Stomach smooth muscle (tissue), 2 donors: ENCODE measurements around the gene TM6SF1.
"Not testable (repeated sequence)": the region's sequence is repeated elsewhere in the genome, so short reads cannot be mapped to it uniquely, and the experiment has no call there.

ENCODE experiments used
- H3K27ac ChIP-seq: one replicate; pipeline ENCODE4 v1.7.0; 2013; ENCODE audit warnings: mild to moderate bottlenecking, low read length, inconsistent platforms
- H3K27me3 ChIP-seq, 2 donors: one replicate each; pipeline ENCODE4 v1.7.0; 2013; ENCODE audit warnings: low read length in 2 of 2; ENCODE audit not compliant: insufficient read depth in 2 of 2, control insufficient read depth in 1 of 2
- H3K36me3 ChIP-seq, 2 donors: one replicate each; pipeline ENCODE4 v1.7.0; 2013; ENCODE audit warnings: low read length in 2 of 2; ENCODE audit not compliant: control insufficient read depth in 2 of 2, insufficient read depth in 2 of 2
- H3K4me1 ChIP-seq: one replicate; pipeline ENCODE4 v1.7.0; 2013; ENCODE audit warnings: low read length; ENCODE audit not compliant: control insufficient read depth, insufficient read depth
- H3K4me3 ChIP-seq, 2 donors: one replicate each; pipeline ENCODE4 v1.7.0; 2013; ENCODE audit warnings: low read length in 2 of 2
- H3K9ac ChIP-seq, 2 donors: one replicate each; pipeline ENCODE4 v1.7.0; 2013; ENCODE audit warnings: low read length in 2 of 2, mild to moderate bottlenecking in 1 of 2
- H3K9me3 ChIP-seq, 2 donors: one replicate each; pipeline ENCODE4 v1.7.0; 2013; ENCODE audit warnings: low read length in 2 of 2; ENCODE audit not compliant: control insufficient read depth in 2 of 2
- donor health status: healthy.
- donor health status: Pancreatic carcinoma.

TM6SF1 gene

GRCh38 chr15:83118291-83118827, 10.9 kb downstream of the TM6SF1 start:
- H3K4me1 ChIP-seq = no peaks in the 10 kb centered on the region
- H3K9ac ChIP-seq = no peak overlapping the region
- no peak overlapping the region for H3K27ac ChIP-seq
- no peak overlapping the region for H3K4me3 ChIP-seq
- H3K36me3 ChIP-seq = no peaks in the 10 kb centered on the region
- H3K27me3 ChIP-seq = no peaks in the 10 kb centered on the region
- no peaks in the 10 kb centered on the region for H3K9me3 ChIP-seq

- H3K27ac ChIP-seq = no peak overlapping the region
- no peaks in the 10 kb centered on the region for H3K36me3 ChIP-seq
- no peak overlapping the region for H3K9ac ChIP-seq
- H3K4me3 ChIP-seq = no peak overlapping the region
- no peaks in the 10 kb centered on the region for H3K4me1 ChIP-seq
- no peaks in the 10 kb centered on the region for H3K9me3 ChIP-seq
- H3K27me3 ChIP-seq = no peaks in the 10 kb centered on the region
These were observed 11.5 kb downstream of the TM6SF1 start for GRCh38 chr15:83118968-83119367.

- no peak overlapping the region for H3K27ac ChIP-seq
- H3K4me3 ChIP-seq = no peak overlapping the region
- no peak overlapping the region for H3K9ac ChIP-seq
- H3K27me3 ChIP-seq = no peaks in the 10 kb centered on the region
- no peaks in the 10 kb centered on the region for H3K9me3 ChIP-seq
- H3K4me1 ChIP-seq = no peaks in the 10 kb centered on the region
- no peaks in the 10 kb centered on the region for H3K36me3 ChIP-seq
These were observed 12.6 kb downstream of the TM6SF1 start for GRCh38 chr15:83119968-83120581.

- Histone ChIP-seq H3K4me1 (no peaks in the 10 kb centered on the region), H3K9me3 (no peaks in the 10 kb centered on the region), H3K36me3 (peaks cover 0 to 3% of the 10 kb centered on the region in 2 donors), H3K4me3 (no peak overlapping the region), H3K27ac (no peak overlapping the region), H3K9ac (no peak overlapping the region), H3K27me3 (no peaks in the 10 kb centered on the region)
These were observed 16.1 kb downstream of the TM6SF1 start for GRCh38 chr15:83123529-83123928.

DNA sequence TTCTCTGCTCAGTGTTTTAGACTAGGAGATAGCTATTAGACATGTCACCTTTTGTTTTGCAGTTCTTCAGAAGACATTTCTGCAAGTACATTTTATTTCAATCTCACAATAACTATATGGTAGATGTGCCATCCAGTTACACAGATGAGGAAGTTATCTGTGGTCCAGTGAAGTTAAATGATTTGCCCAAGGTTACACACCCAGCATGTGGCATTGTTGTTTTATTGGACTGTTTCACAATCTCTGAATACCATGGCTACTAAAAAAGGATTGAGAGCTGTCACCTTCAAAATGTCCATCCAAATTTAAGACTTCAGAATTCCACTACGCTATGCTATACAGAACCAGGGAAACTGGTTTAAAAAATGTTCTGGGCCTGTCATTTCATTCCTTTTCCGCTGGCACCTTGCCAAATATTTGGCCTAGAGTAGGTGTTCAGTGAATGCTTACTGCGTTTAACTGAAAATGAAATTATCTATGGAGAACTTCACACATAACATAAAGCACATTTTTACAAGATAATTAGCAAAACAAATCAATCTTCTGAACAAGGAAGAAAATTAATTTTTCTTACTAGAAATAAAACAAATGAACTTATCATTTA, 20.2 kb downstream of the TM6SF1 start:
- no peaks in the 10 kb centered on the region for H3K27me3 ChIP-seq
- no peaks in the 10 kb centered on the region for H3K9me3 ChIP-seq
- no peaks in the 10 kb centered on the region for H3K4me1 ChIP-seq
- peaks cover 6% of the 10 kb centered on the region in 2 donors for H3K36me3 ChIP-seq
- H3K9ac ChIP-seq = no peak overlapping the region
- H3K4me3 ChIP-seq = no peak overlapping the region
- H3K27ac ChIP-seq = no peak overlapping the region

DNA sequence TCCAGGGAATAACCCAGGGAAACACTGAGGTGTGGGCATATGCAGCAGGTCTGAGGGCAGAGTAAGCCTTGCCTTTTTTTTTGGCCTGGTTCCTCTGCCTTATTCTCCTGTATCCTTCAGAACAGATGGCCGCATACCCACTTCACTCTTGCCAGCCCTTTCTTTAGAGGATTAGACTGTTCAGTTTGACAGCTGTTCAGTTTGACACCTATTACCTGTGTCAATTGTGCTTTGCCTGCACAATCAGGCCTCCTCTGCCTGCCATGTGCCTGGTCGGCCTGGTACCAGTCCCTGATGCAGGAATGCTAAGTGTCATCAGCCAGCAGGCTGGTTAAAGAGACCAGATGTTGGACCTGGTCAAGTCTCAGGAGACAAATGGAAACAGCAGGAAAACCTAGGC, 22.3 kb downstream of the TM6SF1 start:
- no peaks in the 10 kb centered on the region for H3K9me3 ChIP-seq
- no peak overlapping the region for H3K9ac ChIP-seq
- H3K36me3 ChIP-seq = peaks cover 6% of the 10 kb centered on the region in 2 donors
- H3K4me1 ChIP-seq = no peaks in the 10 kb centered on the region
- no peak overlapping the region for H3K4me3 ChIP-seq
- no peak overlapping the region for H3K27ac ChIP-seq
- no peaks in the 10 kb centered on the region for H3K27me3 ChIP-seq

- H3K9ac ChIP-seq = no peak overlapping the region
- no peak overlapping the region for H3K4me3 ChIP-seq
- H3K9me3 ChIP-seq = no peaks in the 10 kb centered on the region
- no peaks in the 10 kb centered on the region for H3K4me1 ChIP-seq
- peaks cover 3 to 6% of the 10 kb centered on the region in 2 donors for H3K36me3 ChIP-seq
- no peak overlapping the region for H3K27ac ChIP-seq
- H3K27me3 ChIP-seq = no peaks in the 10 kb centered on the region
These were observed 25.5 kb downstream of the TM6SF1 start for GRCh38 chr15:83132861-83133523.

GRCh38 chr15:83142151-83142550, 34.7 kb downstream of the TM6SF1 start:
- not testable (repeated sequence) for H3K9ac ChIP-seq, H3K4me3 ChIP-seq, H3K27ac ChIP-seq, H3K9me3 ChIP-seq, H3K27me3 ChIP-seq, H3K4me1 ChIP-seq
- H3K36me3 ChIP-seq = peaks cover 7 to 11% of the 10 kb centered on the region in 2 donors

- no peaks in the 10 kb centered on the region for H3K4me1 ChIP-seq
- H3K4me3 ChIP-seq = no peak overlapping the region
- H3K36me3 ChIP-seq = peaks cover 14 to 19% of the 10 kb centered on the region in 2 donors
- H3K27ac ChIP-seq = no peak overlapping the region
- no peaks in the 10 kb centered on the region for H3K27me3 ChIP-seq
- no peak overlapping the region for H3K9ac ChIP-seq
- H3K9me3 ChIP-seq = peaks cover 0 to 2% of the 10 kb centered on the region in 2 donors
These were observed 37.3 kb downstream of the TM6SF1 start for GRCh38 chr15:83144771-83145170.

DNA sequence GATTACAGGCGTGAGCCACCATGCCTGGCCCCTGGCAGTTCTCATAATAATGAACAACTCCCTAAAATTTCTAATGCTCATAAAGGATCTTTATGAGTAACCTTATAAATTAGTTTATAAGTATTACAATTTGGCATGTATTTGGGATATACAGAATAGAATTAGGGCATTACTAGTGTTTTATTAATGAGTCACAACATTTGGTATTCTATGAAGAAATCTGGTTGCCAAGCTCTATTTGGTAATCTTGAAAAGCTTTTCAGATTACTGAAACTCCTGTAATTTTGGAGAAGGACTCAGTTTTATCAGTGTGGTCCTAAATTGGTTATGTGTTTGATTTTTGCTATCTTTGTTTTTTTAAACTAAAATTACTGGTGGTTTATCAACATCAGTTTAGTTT, 45.8 kb downstream of the TM6SF1 start:
- peaks cover 18 to 29% of the 10 kb centered on the region in 2 donors for H3K36me3 ChIP-seq
- no peaks in the 10 kb centered on the region for H3K9me3 ChIP-seq
- no peaks in the 10 kb centered on the region for H3K4me1 ChIP-seq
- no peak overlapping the region for H3K4me3 ChIP-seq
- no peaks in the 10 kb centered on the region for H3K27me3 ChIP-seq
- no peak overlapping the region for H3K9ac ChIP-seq
- no peak overlapping the region for H3K27ac ChIP-seq

DNA sequence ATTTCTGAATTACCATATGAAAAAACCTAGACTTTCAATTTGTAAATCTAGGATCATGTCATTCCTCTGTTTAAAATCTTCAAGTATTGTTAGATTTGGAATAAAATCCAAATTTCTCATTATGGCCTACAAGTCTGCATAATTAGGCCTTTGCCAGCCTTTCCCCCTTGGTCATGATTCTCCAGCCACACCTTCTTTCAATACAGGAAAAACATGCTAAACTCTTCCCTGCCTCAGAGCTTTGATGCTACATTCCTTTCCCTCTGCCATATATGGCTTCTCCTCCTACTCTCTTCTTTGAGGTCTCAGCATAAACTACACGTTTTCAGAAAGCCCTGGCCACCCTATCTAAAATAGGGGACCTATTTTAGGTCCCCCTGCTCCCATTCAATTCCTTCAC, 48.5 kb downstream of the TM6SF1 start:
- Histone ChIP-seq H3K4me3 (no peak overlapping the region), H3K36me3 (peaks cover 11 to 12% of the 10 kb centered on the region in 2 donors), H3K9me3 (no peaks in the 10 kb centered on the region), H3K4me1 (no peaks in the 10 kb centered on the region), H3K9ac (no peak overlapping the region), H3K27me3 (no peaks in the 10 kb centered on the region), H3K27ac (no peak overlapping the region)
